Effector memory CD8-positive, alpha-beta T cell (primary cell): Measurements from ENCODE around the gene C3orf85.

Source experiments
- ATAC-seq: fragments of 150-1000 bp; cut with Tn5 transposase; replicated peaks from 2 replicates; pipeline ENCODE4 v1.10.0; 2021; ENCODE audit warnings: mild to moderate bottlenecking, moderate library complexity
- DNase-seq, 3 experiments: peaks; one replicate each; pipeline ENCODE4 v3.0.0; 2021
- H3K27ac Mint-ChIP-seq, 2 donors: one replicate each; pipeline ENCODE4 v1.8.0; 2022; ENCODE audit warnings: mild to moderate bottlenecking in 2 of 2, mixed read lengths in 2 of 2, moderate library complexity in 2 of 2
- H3K27me3 Mint-ChIP-seq, 2 donors: one replicate each; pipeline ENCODE4 v1.8.0; 2022; ENCODE audit warnings: mixed read lengths in 2 of 2
- H3K36me3 Mint-ChIP-seq: one replicate; pipeline ENCODE4 v1.8.0; 2022; ENCODE audit warnings: mild to moderate bottlenecking, moderate library complexity, mixed read lengths; ENCODE audit not compliant: insufficient read depth
- H3K4me1 Mint-ChIP-seq, 2 donors: one replicate each; pipeline ENCODE4 v1.8.0; 2022; ENCODE audit warnings: low read depth in 2 of 2, mixed read lengths in 2 of 2
- H3K4me3 Mint-ChIP-seq, 2 donors: one replicate each; pipeline ENCODE4 v1.8.0; 2022; ENCODE audit warnings: mild to moderate bottlenecking in 2 of 2, mixed read lengths in 2 of 2, moderate library complexity in 2 of 2
- H3K9me3 Mint-ChIP-seq, 2 donors: one replicate each; pipeline ENCODE4 v1.8.0; 2022; ENCODE audit warnings: mixed read lengths in 2 of 2

C3orf85 gene

GRCh38 chr3:109171479-109171878, 35.0 kb downstream of the C3orf85 start:
- H3K27me3 Mint-ChIP-seq, result peaks cover 0 to 5% of the 10 kb centered on the region in 2 donors
- no peaks in the 10 kb centered on the region for H3K9me3 Mint-ChIP-seq
- no peak overlapping the region for H3K4me3 Mint-ChIP-seq
- H3K27ac Mint-ChIP-seq, result no peak overlapping the region
- H3K36me3 Mint-ChIP-seq, result no peaks in the 10 kb centered on the region
- H3K4me1 Mint-ChIP-seq, result no peaks in the 10 kb centered on the region
- no peak for ATAC-seq
- no peak for DNase-seq

- no peak for ATAC-seq
Observed at GRCh38 chr3:109175411-109175810, 38.9 kb downstream of the C3orf85 start.

GRCh38 chr3:109176726-109177125, 40.2 kb downstream of the C3orf85 start:
- DNase-seq, result no peak
- Mint-ChIP-seq H3K27me3 (peaks cover 0 to 5% of the 10 kb centered on the region in 2 donors), H3K9me3 (no peaks in the 10 kb centered on the region), H3K27ac (no peak overlapping the region), H3K4me1 (no peaks in the 10 kb centered on the region), H3K4me3 (no peak overlapping the region), H3K36me3 (no peaks in the 10 kb centered on the region)
- no peak for ATAC-seq

More at GRCh38 chr3:109175411-109175810, 38.9 kb downstream of the C3orf85 start:
- DNase-seq, result no peak
- Mint-ChIP-seq H3K27me3 (peaks cover 0 to 5% of the 10 kb centered on the region in 2 donors), H3K4me1 (no peaks in the 10 kb centered on the region), H3K9me3 (no peaks in the 10 kb centered on the region), H3K4me3 (no peak overlapping the region), H3K27ac (no peak overlapping the region), H3K36me3 (no peaks in the 10 kb centered on the region)

GRCh38 chr3:109177908-109178307, 41.4 kb downstream of the C3orf85 start:
- no peaks in the 10 kb centered on the region for H3K4me1 Mint-ChIP-seq
- ATAC-seq (no peak), DNase-seq (no peak)
- no peaks in the 10 kb centered on the region for H3K36me3 Mint-ChIP-seq
- no peak overlapping the region for H3K27ac Mint-ChIP-seq
- peaks cover 5 to 8% of the 10 kb centered on the region in 2 donors for H3K27me3 Mint-ChIP-seq
- H3K4me3 Mint-ChIP-seq, result no peak overlapping the region
- no peaks in the 10 kb centered on the region for H3K9me3 Mint-ChIP-seq

- H3K4me1 Mint-ChIP-seq, result no peaks in the 10 kb centered on the region
- DNase-seq, result no peak
- ATAC-seq, result no peak
- H3K27me3 Mint-ChIP-seq, result peaks cover 4 to 9% of the 10 kb centered on the region in 2 donors
- no peak overlapping the region for H3K27ac Mint-ChIP-seq
- H3K4me3 Mint-ChIP-seq, result no peak overlapping the region
- no peaks in the 10 kb centered on the region for H3K36me3 Mint-ChIP-seq
- no peaks in the 10 kb centered on the region for H3K9me3 Mint-ChIP-seq
Observed at GRCh38 chr3:109178708-109179107, 42.2 kb downstream of the C3orf85 start.

- H3K4me3 Mint-ChIP-seq, result no peak overlapping the region
- peaks cover 0 to 2% of the 10 kb centered on the region in 2 donors for H3K9me3 Mint-ChIP-seq
- H3K27ac Mint-ChIP-seq, result no peak overlapping the region
- no peaks in the 10 kb centered on the region for H3K36me3 Mint-ChIP-seq
- no peaks in the 10 kb centered on the region for H3K4me1 Mint-ChIP-seq
- no peak for ATAC-seq
- H3K27me3 Mint-ChIP-seq, result peaks cover 5 to 9% of the 10 kb centered on the region in 2 donors
- DNase-seq, result no peak
Observed at GRCh38 chr3:109184726-109185125, 48.2 kb downstream of the C3orf85 start.

- Mint-ChIP-seq H3K9me3 (peaks cover 0 to 2% of the 10 kb centered on the region in 2 donors), H3K36me3 (no peaks in the 10 kb centered on the region), H3K27me3 (peaks cover 5 to 6% of the 10 kb centered on the region in 2 donors), H3K4me1 (no peaks in the 10 kb centered on the region), H3K4me3 (no peak overlapping the region), H3K27ac (no peak overlapping the region)
- ATAC-seq (no peak), DNase-seq (no peak)
Observed at GRCh38 chr3:109187390-109187789, 50.9 kb downstream of the C3orf85 start.

- no peaks in the 10 kb centered on the region for H3K4me1 Mint-ChIP-seq
- H3K27ac Mint-ChIP-seq, result no peak overlapping the region
- DNase-seq (no peak), ATAC-seq (no peak)
- no peaks in the 10 kb centered on the region for H3K36me3 Mint-ChIP-seq
- H3K27me3 Mint-ChIP-seq, result peaks cover 0 to 5% of the 10 kb centered on the region in 2 donors
- H3K4me3 Mint-ChIP-seq, result no peak overlapping the region
- H3K9me3 Mint-ChIP-seq, result peaks cover 0 to 2% of the 10 kb centered on the region in 2 donors
Observed at GRCh38 chr3:109188741-109189140, 52.2 kb downstream of the C3orf85 start.

- no peaks in the 10 kb centered on the region for H3K36me3 Mint-ChIP-seq
- no peak overlapping the region for H3K4me3 Mint-ChIP-seq
- H3K27me3 Mint-ChIP-seq, result no peaks in the 10 kb centered on the region
- ATAC-seq (no peak), DNase-seq (no peak)
- H3K4me1 Mint-ChIP-seq, result peaks cover 0 to 3% of the 10 kb centered on the region in 2 donors
- no peaks in the 10 kb centered on the region for H3K9me3 Mint-ChIP-seq
- no peak overlapping the region for H3K27ac Mint-ChIP-seq
Observed at GRCh38 chr3:109191421-109191820, 54.9 kb downstream of the C3orf85 start.

GRCh38 chr3:109195815-109196214, 59.3 kb downstream of the C3orf85 start:
- Mint-ChIP-seq H3K4me1 (peaks cover 0 to 3% of the 10 kb centered on the region in 2 donors), H3K9me3 (peaks cover 0 to 2% of the 10 kb centered on the region in 2 donors), H3K27ac (no peak overlapping the region), H3K4me3 (no peak overlapping the region), H3K27me3 (peaks cover 0 to 5% of the 10 kb centered on the region in 2 donors), H3K36me3 (no peaks in the 10 kb centered on the region)
- no peak for DNase-seq
- no peak for ATAC-seq
